Right cardiac atrium (tissue), 5 donors: ENCODE data around the gene FOXRED2. TPM values are rescaled to one million over a fixed set of nuclear protein-coding genes. Genes with fewer than 3 reads are reported as not detected.
A peak's percentile ranks its signal among the peaks of the same experiment; 100 is the strongest.

ENCODE experiments used
- ATAC-seq, 2 donors: fragments of 200-7000 bp; cut with Tn5 transposase; one replicate each; pipeline versions ENCODE4 v1.8.0 to v1.9.1; 2020; ENCODE audit warnings: moderate library complexity in 2 of 2, mild to moderate bottlenecking in 1 of 2
- DNase-seq, 3 donors: peaks; one replicate each; pipeline ENCODE4 v3.0.0-alpha.2; 2020
- H3K27ac ChIP-seq: one replicate; pipeline ENCODE4 v1.5.1; 2013; ENCODE audit warnings: mild to moderate bottlenecking, low read length, control low read depth, moderate library complexity
- H3K27me3 ChIP-seq: one replicate; pipeline ENCODE4 v1.6.1; 2013; ENCODE audit not compliant: control insufficient read depth, insufficient read depth
- H3K4me1 ChIP-seq: one replicate; pipeline ENCODE4 v1.6.1; 2013; ENCODE audit warnings: low read length; ENCODE audit not compliant: control insufficient read depth, insufficient read depth
- H3K4me3 ChIP-seq: one replicate; pipeline ENCODE4 v1.5.1; 2013; ENCODE audit warnings: low read length, control low read depth
- H3K9me3 ChIP-seq: one replicate; pipeline ENCODE4 v1.6.1; 2013; ENCODE audit warnings: low read length; ENCODE audit not compliant: control insufficient read depth
- WGBS: extraction: QIAGEN DNeasy Blood & Tissue Kit; methylation state at CpG from one replicate; pipeline ENCODE4 v1.1.7; 2013; 5-methylcytosine and 5-hydroxymethylcytosine counted together
- intact Hi-C, 4 donors: fragments of 100-400 bp; cut with DNase I; formaldehyde crosslinking; loops; one replicate each; pipeline versions ENCODE4 v1.11.0 to v1.14.0; 2022 to 2023
- polyA plus RNA-seq: library from polyadenylated mRNA; stranded (reverse); fragments of 200-250 nt; gene quantifications from one replicate; pipeline ENCODE4 v1.2.3, GENCODE V29; 2013
- total RNA-seq, 4 donors: library from RNA; stranded (reverse); fragmentation: NEBNext Ultra II Directional; extraction: Animal tissue kit (Norgen Biotek cat#: 25700); gene quantifications; one replicate each; pipeline ENCODE4 v1.2.1, GENCODE V29; 2021
- donor health status: healthy with polysubstance abuse.
- donor health status: DM: no; HTN: yes; CAD: no.
- donor health status: DM: no; HTN: no; CAD: no.
- donor health status: DM: no; HTN: yes; CAD: no; lungs with severe emphysema.
- donor health status: DM: yes; HTN: yes; CAD: no.

Gene FOXRED2
- total and polyA plus RNA-seq, 5 donors = 3.8 to 9.0 (median 6.9) TPM

DNA sequence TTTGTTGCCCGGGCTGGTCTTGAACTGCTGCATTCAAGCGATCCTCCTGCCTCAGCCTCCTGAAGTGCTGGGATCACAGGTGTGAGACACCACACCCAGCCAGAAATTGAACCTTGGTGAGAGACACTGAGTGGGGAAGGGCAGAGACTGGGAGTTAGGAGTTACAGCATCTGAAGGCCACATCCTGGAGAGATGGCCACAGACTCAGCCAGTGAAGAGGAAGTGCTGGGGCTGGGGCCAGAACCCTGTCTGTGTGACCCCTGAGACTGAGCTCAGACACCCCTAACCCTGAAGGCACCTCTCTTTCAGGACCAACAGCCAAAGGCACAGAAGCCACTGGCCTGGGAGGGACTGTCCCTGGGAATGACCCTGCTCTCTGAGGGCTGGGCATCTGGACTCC is 59.2 kb downstream of the FOXRED2 start:
- intact Hi-C loops = no loop called here
- Histone ChIP-seq H3K4me3 (no peak overlapping the region), H3K9me3 (no peaks in the 10 kb centered on the region), H3K27ac (no peak overlapping the region), H3K27me3 (no peaks in the 10 kb centered on the region), H3K4me1 (peaks cover 10% of the 10 kb centered on the region)
- ATAC-seq (no peak), DNase-seq (peak in 1 of 3 donors; percentile 44)
- 96% methylated on average over 2 of the region's 2 CpGs for WGBS

DNA sequence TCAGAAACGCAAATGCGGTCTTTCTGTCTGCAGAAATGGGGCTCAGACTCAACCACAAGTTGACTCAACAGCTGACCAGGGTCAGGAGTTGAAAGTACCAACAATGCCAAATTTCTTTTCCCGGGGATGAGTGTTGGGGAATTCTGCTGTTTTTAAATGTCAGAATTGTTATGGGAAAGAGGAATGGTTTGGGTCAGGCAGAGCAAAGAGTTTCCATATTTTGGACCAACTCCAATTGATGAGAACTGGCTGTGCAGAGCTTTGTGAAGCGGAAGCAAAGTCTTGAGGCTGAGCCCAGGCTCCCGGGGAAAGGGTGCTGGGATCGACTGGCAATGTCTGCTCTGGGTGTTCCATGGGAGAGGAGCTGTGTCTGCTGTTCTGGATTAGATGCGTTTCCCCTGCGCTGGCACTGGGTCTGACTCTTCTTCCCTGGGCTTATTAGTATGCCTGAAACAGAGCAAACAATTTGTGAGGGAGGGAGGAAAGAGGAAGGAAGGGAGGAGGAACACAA is 61.6 kb downstream of the FOXRED2 start:
- ATAC-seq (peak; percentile 29 to 64), DNase-seq (peak; percentile 63 to 81 (median 74))
- intact Hi-C loops = no loop called here
- peak overlapping the region; percentile 40 for H3K27ac ChIP-seq
- no peaks in the 10 kb centered on the region for H3K27me3 ChIP-seq
- H3K9me3 ChIP-seq = no peaks in the 10 kb centered on the region
- H3K4me1 ChIP-seq = peaks cover 5% of the 10 kb centered on the region
- 54% methylated on average over 8 of the region's 8 CpGs for WGBS
- no peak overlapping the region for H3K4me3 ChIP-seq

DNA sequence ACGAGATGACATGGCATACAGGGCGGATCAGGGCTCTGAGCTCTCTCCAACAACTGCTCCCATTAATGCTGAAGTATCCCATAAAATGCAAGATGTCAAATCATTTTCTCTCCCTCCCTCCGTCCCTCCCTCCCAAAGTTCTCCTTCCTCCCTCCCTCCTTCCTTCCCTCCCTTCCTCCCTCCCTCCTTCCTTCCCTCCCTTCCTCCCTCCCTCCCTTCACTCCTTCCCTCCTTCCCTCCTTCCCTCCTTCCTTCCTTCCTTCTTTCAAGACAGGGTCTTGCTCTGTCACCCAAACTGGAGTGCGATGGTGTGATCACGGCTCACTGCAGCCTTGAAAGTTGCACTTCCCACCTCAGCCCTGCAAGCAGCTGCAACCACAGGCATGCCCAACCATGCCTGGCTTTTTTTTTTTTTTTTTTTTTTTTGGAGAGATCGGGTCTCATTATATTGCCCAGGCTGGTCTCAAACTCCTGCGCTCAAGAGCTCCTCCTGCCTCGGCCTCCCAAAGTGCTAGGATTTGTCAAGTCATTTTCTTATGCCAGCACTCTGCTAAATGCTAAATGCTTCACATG is 63.6 kb downstream of the FOXRED2 start:
- Histone ChIP-seq H3K4me3 (no peak overlapping the region), H3K9me3 (no peaks in the 10 kb centered on the region), H3K27ac (no peak overlapping the region), H3K4me1 (no peaks in the 10 kb centered on the region), H3K27me3 (no peaks in the 10 kb centered on the region)
- intact Hi-C loops = no loop called here
- ATAC-seq (no peak), DNase-seq (peak in 1 of 3 donors; percentile 19)
- 81% methylated on average over 8 of the region's 8 CpGs for WGBS

DNA sequence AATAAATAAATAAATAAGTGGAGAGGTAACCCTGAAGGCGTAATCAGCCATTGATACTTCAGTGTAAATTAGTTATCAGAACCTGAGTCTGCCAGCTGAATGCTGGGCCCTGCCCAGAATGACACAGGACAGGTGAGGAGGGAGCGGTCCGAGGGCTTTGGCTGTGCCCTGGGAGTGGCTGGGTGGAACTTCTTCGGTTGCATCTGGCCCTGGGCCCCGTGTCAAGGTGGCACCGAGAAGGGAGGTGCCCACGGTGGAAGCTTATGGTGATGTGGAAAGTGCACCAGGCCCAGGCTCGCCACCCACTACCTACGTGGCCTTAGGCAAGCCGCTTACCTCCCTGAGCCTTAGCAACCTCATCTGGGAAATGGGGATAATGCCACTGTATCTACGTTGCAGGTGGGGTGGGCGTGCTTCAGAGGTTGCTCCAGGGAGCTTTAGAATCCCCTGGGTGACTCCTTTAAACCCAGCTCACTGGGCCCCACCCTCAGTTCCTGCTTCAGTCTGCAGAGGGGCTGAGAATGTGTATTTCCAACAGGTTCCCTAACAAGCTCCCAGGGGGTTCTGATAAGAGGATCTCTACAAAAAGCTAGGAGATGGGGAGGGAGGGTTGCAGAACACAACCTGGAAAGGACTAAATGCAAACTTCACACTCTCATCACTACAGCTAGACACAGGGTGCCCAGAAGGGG is 64.2 kb downstream of the FOXRED2 start:
- Histone ChIP-seq H3K27ac (no peak overlapping the region), H3K9me3 (no peaks in the 10 kb centered on the region), H3K27me3 (no peaks in the 10 kb centered on the region), H3K4me3 (no peak overlapping the region), H3K4me1 (no peaks in the 10 kb centered on the region)
- no peak for ATAC-seq
- intact Hi-C loops = no loop called here
- 92% methylated on average over 12 of the region's 12 CpGs for WGBS
- peak in 1 of 3 donors; percentile 35 for DNase-seq

DNA sequence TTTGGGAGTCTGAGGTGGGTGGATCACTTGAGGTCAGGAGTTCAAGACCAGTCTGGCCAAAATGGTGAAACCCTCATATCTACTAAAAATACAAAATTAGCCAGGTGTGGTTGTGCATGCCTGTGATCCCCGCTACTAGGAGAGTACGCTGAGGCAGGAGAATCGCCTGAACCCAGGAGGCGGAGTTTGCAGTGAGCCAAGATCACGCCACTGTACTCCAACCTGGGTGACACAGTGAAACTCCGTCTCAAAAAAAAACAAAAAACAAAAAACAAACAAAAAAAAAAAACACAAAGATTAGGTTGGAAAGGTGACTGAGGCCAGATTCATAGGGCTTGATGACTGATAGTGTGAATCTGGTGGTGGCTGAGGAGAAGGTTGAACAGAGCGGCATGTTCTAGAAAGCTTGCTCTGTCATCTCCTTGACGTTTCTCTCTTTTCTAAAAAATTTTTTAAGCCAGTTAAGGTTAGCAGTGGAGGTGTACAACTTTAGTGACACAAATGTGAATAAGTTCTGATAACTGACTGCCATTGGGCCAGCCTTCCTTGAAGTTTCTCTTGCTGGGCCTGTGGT is 66.3 kb downstream of the FOXRED2 start:
- Histone ChIP-seq H3K27ac (no peak overlapping the region), H3K9me3 (no peaks in the 10 kb centered on the region), H3K4me1 (no peaks in the 10 kb centered on the region), H3K4me3 (no peak overlapping the region), H3K27me3 (no peaks in the 10 kb centered on the region)
- DNase-seq (peak in 1 of 3 donors; percentile 26), ATAC-seq (no peak)
- WGBS = 94% methylated on average over 8 of the region's 8 CpGs
- intact Hi-C loops = no loop called here

DNA sequence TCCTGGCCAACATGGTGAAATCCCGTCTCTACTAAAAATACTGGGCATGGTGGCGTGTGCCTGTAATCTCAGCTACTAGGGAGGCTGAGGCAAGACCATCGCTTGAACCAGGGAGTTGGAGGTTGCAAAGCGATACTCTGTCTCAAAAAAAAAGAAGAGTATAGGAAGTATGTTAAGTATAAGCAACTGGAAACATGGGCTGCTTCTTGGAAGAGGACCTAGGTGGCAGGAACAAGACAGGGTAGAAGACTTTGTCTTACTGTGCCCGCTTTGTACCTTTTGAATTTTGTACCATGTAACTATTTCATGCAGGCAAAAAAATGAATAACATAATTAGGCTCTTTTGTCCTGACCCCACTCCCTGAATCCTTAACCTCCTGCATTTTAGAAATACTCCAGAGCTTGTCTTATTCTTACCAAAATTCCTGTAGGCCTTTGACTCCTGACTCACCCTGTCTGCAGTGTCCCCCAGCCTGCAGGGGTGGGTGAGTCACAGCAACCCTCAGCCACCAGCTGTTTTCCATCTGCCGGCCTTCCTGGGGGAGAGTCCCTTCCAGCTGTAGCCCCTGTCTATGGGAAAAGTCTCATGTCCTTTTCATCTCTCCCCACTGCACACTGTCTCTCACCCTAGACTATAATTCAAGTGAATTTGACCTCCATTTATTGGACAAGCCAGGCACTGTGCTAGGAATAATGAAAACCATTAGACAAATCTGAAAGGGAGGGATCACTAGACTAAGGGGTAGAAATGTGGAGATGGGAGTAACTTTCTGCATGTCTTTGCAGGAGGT is 67.2 kb downstream of the FOXRED2 start:
- intact Hi-C loops = no loop called here
- no peaks in the 10 kb centered on the region for H3K27me3 ChIP-seq
- DNase-seq = peak; percentile 63 to 75 (median 73)
- peak; percentile 69 to 86 for ATAC-seq
- H3K4me1 ChIP-seq = no peaks in the 10 kb centered on the region
- H3K27ac ChIP-seq = no peak overlapping the region
- H3K4me3 ChIP-seq = no peak overlapping the region
- 88% methylated on average over 6 of the region's 6 CpGs for WGBS
- no peaks in the 10 kb centered on the region for H3K9me3 ChIP-seq

Other genes with a start within 250 kb of the FOXRED2 start
- gene MYH9, start 119.1 kb downstream of the FOXRED2 start, total RNA-seq = 100 to 1,000 TPM; 140 to 224 (median 163) TPM
- 92.5 TPM for gene MYH9, start 119.1 kb downstream of the FOXRED2 start, polyA plus RNA-seq
- 100 to 1,000 TPM in 3 of 4 donors, 10 to 100 TPM in 1; 95.4 to 114 (median 105) TPM for gene TXN2, start 25.4 kb downstream of the FOXRED2 start, total RNA-seq
- gene TXN2, start 25.4 kb downstream of the FOXRED2 start, polyA plus RNA-seq = 133 TPM
- 10 to 100 TPM; 68.5 to 92.0 (median 83.5) TPM for gene EIF3D, start 22.1 kb upstream of the FOXRED2 start, total RNA-seq
- 67.6 TPM for gene EIF3D, start 22.1 kb upstream of the FOXRED2 start, polyA plus RNA-seq
- not detected for gene CACNG2, start 196.7 kb upstream of the FOXRED2 start, total RNA-seq
- not detected for gene CACNG2, start 196.7 kb upstream of the FOXRED2 start, polyA plus RNA-seq